GM19452 (cell line): ENCODE data around the gene MYL9.
A peak's percentile ranks its signal among the peaks of the same experiment; 100 is the strongest.
"Not testable (repeated sequence)": the region's sequence is repeated elsewhere in the genome, so short reads cannot be mapped to it uniquely, and the experiment has no call there.

ENCODE experiments used
- ATAC-seq: cut with Tn5 transposase; IDR thresholded peaks from one replicate; pipeline ENCODE4 v1.9.1; 2021; ENCODE audit not compliant: unreplicated experiment

Gene MYL9

DNA sequence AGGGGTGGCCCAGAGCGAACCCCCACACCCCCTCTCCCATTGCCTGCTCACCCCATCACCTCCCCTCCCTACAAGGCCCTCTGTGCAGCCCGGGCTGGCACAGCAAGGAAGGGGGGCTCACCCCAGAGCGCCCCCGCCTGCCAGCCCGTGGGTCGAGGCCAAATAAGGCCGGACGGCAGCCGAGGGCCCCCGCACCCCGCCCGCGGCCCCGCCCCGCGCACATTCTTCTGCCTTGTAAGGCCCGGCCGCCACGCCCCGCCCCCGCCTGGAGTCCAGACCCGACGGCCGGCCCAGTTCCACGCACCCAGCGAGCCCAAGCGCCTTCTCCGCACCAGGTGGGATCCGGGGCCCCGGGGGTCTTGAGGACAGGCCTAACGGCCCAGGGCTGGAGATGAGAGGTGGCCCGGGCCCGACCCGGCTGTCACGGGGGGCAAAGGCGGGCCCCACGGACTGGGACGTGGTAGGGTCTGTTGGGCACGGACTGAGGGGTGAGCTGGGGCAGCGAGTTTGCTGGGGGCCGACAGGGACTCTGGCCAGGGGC, at the start of gene MYL9:
Gene MYL9, plus strand, starts transcription at position 293 of the 541 bp plus-strand sequence. CDS start 3,366 bp downstream, outside the sequence.
- ATAC-seq: no peak

DNA sequence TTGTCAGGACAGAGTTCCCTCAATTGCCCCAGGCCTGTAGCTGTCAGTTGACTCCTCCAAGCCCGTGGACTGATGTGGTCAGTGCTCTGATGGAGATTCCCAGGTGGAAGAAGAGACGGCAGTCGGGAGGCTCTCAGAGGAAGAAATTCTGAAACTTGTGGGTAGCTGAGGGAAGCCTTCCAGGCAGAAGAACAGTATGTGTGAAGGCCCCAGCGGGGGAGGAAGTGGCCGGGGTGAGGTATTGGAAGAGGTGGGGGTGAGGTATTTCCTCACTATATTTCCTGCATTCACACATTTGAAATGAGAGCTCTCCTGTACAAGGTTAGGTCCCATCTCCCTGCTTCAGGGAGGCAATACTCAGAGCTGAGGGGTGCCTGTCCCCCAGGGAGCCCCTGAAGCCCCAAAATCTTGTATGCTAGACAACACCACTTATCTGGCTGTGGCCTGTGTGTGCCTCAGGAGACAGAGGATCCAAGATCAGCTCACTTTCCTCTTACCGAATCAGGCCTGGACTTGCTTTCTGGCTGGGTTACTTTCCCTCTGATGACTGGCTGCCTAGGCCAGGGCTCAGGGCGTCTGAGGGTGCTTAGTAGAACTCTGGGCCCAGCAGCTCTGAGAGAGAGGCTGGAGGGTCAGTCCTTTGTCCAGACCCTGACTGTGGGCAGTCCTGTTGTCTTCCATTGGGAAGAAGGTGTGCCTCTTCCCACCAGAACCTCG, 49.3 kb upstream of the MYL9 start:
- peak; percentile 65 for ATAC-seq

DNA sequence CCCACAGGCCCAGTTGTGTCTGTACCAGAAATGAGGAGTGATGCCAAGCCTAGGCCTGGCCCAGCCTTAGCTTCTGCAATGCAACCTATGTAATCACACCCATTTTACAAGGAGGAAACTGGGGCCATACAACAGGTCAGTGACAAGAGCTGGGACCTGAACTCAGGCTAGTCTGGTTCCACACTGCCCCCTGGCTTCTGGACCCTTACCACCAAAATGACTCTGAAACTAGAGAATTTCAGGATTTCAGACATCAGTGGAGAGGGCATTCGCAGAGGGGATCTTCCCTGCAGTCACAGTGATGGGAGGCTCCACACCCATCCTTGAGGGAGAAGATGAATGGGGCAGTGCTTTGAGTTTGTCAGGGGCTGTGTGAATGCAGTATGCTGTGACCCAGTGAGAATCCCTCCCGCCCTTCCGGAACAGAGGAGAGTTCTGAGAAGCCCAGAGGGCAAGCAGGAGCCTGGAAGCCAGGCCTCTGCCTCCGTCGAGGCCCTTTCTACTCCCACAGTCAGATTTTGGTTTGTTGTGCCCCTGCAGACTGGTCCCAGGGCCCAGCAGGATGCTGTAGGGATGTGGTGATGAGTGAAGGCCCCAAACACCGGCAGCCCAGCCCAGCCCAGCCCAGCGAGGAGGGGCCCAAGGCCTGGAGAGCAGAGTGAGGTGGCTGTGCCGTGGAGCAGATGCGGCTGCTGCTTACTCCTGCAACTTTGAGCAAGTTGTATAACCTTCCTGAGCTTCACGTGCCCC, 48.1 kb upstream of the MYL9 start:
- no peak for ATAC-seq

DNA sequence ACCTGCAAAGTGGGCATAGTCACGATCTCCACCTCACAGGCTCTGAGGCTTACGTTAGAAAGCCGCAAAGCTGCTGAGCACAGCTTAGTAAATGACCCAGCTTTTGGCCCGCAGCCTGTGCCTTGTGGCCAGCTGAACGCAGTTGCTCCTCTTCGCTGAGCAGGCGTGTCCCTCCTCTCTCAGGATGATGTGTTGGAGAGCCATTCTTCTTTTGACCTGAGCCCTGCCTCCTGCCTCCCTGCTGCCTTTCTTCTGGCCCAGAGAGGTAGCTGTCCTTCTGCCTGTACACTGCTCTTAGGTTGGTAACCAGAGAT, 47.6 kb upstream of the MYL9 start:
- ATAC-seq: no peak

DNA sequence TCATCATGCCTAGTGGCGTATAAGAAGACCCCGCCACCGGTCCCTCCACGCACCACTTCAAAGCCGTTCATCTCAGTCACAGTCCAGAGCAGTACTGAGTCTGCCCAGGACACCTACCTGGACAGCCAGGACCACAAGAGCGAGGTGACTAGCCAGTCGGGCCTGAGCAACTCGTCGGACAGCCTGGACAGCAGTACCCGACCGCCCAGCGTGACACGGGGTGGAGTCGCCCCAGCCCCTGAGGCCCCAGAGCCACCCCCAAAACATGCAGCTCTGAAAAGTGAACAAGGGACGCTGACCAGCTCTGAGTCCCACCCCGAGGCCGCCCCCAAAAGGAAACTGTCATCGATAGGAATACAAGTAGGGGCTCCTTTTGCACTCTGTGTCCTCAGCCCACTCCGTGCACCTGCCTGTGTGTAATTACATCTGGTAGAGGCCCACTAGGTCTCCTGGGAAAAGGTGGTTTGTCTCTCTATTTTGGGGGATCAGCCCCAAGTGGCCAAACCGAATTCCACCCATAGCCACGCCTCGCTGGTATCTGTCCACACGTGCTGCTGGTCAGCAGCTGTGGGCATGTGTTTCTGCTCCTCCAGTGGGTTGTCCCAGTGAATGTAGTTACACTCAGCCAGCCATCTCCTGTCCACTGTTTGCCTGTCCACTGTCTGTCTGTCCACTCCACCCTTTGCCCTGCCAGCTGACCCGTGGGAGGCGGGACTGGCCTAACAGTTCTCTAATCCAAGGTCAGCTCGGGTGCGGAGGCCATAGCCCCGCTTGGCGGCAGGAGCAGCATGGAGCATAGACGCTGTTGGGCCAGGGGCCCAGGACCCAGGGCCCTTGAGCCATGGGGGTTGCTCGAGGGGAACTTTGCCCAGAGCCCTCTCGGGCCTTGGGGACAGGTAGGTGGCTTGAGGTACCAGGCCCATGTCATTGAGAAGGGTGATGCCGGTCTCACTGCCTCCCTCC, 44.3 kb upstream of the MYL9 start:
- no peak for ATAC-seq

DNA sequence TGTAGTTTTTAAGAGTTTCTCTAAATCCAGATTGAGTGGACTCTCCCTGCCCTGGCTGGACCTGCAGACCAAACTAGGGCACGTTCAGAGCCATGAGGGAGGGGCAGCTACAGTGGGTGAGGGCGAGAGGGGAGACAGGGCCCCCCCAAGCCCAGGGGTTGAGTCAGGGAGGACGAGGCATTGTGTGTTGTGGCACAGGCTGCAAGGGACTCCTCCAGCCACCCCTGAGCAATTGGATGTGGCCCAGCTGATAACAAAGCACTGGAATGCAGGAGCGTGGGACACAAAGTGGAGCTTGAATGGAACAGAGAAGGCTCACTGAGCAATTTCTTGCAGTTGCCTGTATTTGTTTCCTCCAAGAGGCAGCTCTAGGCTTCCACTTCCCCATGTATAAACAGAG, 43.5 kb upstream of the MYL9 start:
- ATAC-seq: no peak

DNA sequence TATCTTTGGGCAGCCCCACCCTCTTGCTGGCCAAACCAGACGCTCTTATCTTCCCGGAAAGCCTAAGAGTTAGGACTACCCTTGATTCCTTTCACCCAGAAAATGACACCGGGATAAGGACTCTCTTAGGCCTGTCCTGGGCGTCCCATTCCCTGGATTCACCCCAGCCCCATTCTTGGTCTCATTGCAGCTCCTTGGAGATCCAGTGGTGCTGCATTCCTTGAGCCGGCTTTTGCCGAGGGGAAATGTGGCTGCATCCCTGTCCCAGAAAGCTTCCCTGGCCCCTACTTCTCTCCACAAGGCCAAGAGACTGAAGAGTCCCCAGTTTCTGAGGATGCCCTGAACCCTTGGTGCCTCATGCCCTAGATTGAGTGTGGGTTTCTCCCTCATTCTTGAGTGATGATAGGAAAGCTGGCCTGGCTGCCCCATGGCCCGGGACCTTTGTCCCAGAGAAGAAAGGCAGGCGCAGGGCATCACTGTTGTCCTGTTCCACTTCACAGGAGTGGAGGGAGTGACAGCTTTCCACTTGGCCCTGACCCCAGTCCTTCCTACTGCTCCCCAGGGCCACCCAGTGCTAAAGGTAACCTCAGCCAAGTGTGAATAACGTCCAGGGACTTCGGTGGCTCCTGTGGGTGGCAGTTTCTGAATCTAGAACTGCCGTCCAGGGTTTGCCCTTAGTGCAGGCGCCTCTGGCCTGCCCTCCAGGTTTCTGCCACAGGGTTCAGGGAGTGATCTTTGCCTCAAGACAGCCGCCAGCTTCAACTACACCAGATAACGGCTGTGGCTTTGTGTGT, 42.7 kb upstream of the MYL9 start:
- no peak for ATAC-seq

DNA sequence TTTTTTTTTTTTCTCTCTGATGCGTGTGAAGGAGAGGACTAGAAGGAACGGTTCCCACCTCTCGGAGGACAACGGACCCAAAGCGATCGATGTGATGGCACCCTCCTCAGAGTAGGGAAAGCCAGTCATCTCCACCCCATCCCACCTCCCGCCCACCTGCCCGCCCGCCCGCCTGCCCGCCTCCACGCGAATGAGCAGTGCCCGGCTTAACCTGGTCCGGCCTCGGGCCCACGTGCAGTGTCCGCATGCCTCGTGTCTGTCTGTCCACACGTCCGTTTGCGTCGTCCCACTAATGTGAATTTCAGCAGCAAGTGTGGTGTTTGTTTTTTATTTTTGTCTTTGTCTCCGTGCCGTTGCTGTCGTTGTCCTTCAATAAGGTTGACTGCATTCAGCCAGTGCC, 42.1 kb upstream of the MYL9 start:
- ATAC-seq: no peak

DNA sequence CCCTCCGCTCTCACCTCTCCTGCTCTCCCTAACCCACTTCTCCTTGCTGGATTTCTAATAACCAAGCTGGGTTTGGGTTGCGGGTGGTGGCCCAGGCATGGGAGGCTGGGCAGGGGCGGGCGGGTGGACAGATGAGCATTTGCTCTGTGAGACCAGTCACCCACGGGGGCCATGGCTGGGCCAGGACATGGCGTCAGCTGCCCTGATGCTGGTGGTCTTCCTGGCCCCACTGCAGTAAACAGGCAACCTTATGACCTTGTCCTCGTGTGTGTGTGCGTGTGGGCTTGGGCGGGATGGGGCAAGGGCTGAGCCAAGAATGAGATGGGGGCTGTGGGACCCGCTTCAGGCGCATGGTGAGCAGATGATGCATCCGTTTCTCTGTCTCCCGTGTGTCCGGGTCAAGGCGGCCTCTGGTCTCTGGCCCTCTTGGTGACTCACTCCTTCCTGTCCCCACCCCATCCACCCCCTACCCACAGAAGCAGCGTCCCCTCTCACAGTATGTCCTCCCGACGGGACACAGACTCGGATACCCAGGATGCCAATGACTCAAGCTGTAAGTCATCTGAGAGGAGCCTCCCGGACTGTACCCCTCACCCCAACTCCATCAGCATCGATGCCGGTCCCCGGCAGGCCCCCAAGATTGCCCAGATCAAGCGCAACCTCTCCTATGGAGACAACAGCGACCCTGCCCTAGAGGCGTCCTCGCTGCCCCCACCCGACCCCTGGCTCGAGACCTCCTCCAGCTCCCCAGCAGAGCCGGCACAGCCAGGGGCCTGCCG, 41.4 kb upstream of the MYL9 start:
- no peak for ATAC-seq

DNA sequence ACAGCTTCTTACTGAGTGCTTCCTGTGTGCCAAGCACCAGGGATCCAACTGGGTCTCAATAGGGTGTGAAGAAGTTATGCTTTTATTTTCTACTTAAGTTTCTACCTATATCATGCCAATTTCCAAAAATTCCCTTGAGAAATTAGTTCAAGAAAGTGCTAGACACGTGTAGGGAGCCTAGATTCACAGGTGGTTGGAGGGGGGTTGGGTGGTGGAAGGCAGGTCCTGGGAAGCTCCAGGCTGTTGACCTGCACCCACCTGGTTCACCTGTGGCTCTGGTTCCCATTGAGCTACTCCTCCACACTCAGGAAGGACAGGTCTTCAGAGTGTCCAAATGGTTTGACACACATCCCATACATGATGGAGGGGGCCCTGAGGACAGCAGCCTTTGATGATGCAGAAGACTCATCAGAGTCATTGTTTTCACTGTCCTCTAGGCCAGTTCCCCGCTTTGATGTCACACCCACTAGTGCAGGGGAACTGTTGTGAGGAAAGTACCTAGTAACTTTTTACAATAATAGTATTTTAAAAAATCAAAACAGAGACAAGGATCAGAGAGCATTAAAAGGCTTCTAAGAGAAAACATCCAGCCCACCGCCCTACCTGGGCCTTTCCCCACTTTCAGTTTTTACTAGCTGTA, 39.8 kb upstream of the MYL9 start:
- ATAC-seq: no peak

DNA sequence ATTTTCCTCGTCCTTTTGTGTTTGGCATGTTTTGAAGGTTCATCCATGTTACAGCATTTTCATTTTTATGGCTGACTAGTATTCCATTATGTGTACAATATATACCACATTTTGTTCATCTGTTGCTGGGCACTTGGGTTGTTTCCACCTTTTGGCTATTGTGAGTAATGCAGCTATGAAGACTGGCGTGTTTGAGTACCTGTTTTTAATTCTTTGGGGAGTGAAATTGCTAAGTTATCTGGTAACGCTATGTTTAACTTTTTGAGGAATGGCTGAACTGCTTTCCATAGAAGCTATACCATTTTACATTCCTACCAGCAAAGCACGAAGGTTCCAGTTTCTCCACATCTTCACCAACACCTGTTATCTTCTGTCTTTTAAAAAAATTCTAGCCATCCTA, 37.0 kb upstream of the MYL9 start:
- ATAC-seq: no peak

DNA sequence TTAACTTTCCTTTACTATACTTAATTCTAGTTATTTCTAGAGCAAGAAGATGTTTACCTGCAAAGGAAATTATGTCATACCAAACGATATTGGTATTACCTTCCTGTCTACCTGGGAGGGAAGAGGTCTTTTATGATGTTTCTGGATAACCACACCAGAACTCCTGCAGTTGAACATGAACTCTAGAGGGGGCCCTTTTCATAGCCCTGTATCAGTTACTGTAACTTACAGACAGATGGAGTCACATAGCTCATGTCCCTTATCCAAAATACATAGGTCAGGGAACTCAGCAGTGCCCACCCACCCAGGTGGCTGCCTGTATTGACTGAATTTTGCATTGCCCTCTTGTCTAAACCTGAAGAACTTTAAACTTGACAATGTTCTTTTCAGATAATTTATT, 35.1 kb upstream of the MYL9 start:
- no peak for ATAC-seq

DNA sequence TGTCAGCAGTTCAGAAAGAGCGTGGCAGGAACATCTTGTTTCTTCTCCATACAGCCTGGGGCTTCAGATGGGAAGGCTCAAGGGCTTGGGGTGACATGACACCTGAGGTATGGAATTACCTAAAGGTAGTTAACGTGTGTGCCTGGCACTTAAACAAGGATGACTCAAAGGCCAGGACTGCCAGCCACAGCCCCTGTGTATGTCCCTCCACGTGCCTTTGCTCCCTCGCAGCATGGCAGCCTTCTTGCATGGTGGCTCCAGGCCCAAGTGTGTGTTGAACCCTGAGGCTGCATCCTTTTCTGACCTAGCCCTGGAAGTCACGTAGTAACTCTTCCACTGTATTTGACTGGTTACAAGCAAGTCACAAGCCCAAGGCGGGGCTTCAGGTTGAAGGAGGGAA, 33.6 kb upstream of the MYL9 start:
- ATAC-seq: no peak

DNA sequence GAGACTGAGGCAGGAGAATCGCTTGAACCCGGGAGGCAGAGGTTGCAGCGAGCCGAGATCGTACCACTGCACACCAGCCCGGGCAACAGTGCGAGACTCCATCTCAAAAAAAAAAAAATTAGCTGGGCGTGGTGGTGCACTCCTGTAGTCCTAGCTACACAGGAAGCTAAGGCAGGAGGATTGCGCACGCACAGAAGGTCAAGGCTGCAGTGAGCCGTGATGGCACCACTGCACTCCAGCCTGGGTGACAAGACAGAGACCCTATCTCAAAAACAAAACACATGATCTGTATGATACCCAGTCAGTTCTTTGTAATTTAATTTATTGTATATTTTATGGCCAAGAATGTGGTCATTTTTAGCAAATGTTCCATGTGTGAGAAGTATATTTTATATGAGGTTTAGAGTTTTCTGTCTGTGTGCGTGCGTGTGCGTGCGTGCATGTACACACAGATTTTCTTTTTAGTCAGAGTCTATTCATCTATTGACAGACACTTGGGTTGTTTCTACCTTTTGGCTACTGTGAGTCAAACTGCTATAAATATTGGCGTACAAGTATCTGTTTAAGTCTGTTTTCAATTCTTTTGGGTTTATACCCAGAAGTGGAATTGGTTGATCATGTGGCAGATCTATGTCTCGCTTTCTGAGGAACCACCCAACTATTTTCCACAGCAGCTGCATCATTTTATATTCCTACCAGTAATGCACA, 22.2 kb upstream of the MYL9 start:
- ATAC-seq: no peak

DNA sequence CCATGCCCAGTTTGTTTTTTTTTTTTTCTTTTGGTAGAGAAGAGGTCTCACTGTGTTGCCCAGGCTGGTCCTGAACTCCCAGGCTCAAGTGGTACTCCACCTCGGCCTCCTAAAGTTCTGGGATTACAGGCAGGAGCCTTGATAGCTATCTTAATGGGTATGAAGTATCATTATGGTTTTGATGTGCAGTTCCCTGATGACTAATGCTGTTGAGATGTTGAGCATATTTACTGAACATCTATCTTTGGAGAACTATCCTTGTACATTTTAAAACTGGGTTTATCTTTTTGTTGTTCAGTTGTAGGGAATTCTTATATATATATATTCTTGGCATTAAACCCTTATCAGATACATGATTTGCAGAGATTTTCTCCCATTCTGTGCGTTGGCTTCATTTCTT, 21.4 kb upstream of the MYL9 start:
- no peak for ATAC-seq

DNA sequence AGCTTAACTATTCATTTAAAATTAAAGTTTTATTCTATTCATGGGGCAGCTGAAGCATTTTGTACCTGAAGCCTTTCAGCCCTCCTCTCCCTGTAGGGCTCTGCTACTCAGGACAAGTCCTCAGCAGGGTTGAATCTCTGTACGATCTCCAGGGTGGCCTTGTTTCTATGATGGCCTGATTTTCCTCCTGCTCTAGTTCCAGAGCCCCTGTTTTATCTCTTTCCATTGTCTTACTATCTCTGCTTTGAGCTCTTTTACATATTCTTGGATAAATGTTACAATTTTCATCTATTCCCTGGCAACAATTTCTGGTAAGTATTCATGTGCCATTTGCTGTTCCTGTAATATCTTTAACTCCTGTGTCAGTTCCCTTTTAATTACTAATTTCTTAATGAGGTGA, 19.8 kb upstream of the MYL9 start:
- no peak for ATAC-seq

DNA sequence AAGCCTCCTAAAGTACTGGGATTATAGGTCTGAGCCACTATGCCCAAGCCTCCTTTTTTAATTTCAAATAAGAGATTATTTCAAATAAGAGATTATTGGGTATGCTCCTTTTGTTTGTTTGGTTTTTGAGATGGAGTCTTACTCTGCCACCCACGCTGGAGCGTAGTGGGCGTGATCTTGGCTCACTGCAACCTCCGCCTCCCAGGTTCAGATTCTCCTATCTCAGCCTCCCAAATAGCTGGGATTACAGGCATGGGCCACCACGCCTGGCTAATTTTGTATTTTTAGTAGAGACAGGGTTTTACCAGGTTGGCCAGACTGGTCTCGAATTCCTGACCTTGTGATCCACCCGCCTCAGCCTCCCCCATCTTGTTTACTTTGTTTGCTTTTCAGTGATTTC, 18.9 kb upstream of the MYL9 start:
- ATAC-seq: not testable (repeated sequence)

DNA sequence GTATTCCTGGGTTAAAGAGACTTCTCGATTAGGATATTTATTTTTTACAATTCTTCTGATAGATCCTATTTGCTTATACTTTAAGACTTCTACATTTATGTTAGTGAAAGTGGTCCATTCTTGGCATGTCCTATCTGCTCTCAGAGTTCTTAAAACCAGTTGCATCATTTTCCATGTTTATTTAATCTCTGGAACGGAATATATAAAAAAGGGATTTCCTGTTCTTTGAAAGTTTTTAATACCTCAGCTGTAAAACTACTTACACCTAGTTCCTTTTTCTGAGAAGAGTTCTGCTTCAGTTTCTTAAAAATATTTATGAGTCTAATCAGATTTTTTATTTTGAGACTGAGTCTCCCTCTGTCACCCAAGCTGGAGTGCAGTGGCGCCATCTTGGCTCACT, 18.0 kb upstream of the MYL9 start:
- no peak for ATAC-seq
